ENCODE data around the gene XPNPEP2. TPM values are rescaled to one million over a fixed set of nuclear protein-coding genes. Genes with fewer than 3 reads are reported as not detected.

Gene XPNPEP2
- total RNA-seq, 1 experiment from 2014 or later, result 0.11 TPM

DNA sequence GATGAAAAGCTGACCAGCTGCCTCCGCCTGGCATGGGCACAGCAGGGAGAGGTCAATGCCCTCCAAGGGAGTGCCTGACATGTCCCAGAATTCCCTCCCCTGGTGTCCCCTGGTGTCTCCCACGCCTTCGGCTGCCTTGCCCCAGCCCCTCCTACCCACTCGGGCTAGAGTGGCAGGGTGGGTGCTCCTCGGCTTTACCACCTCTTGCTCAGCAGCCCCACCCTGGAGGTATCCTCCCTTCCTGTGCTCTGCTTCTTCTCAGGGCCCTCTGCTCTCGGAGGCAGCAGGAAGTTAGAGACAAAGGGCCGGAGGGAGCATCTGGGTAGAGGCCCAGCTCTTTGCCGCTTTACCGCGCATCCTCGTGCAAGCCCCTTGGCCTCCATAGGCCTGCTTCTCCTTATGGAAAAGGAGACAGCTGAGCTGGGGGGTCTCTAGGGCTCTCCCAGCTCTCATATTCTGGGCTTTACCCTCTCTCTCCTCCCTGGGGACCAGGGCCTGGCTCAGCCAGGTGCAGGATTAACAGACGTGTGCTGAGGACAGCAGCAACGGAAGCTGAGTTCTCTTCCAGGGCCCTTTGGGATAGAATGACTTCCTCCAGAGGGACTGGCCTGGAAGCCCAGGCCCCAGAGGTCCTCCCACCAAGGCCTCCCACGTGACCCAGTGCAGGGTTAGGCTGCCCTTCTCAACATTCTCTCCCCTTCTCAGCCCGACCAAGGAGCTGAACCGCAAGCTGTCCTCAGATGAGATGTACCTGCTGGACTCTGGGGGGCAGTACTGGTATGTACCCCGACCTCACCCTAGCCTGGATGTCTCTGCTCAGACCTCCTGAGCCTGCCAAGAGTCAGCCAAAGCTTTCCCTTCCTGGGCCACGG is 17.2 kb downstream of the XPNPEP2 start:
- no peak overlapping the region for H3K4me3 Mint-ChIP-seq
- peak; percentile 43 for DNase-seq (ENCODE audit: low spot score)
- CTCF ChIA-PET, result interaction anchor here (0.5 to 2.0 kb wide), 26 partner anchors 11 to 305 kb away, joined by 3 to 22 read pairs (median 4); partner anchors contain the start of genes UTP14A and XPNPEP2
- H3K9me3 Mint-ChIP-seq, result no peaks in the 10 kb centered on the region
- H3K4me1 Mint-ChIP-seq, result peaks cover 21% of the 10 kb centered on the region
- no peaks in the 10 kb centered on the region for H3K36me3 Mint-ChIP-seq
- H3K27me3 Mint-ChIP-seq (ENCODE audit: low read depth), result no peaks in the 10 kb centered on the region; the same call in 1 of the 2 replicates
- POLR2A ChIA-PET, result interaction anchor here (0.7 kb wide), 1 partner anchor 25 kb away, joined by 3 read pairs; no protein-coding TSS in a partner anchor
- ATAC-seq, result peak; percentile 92
- TF ChIP-seq E2F4 (CRISPR knock-in tag; IDR thresholded peaks at IDR 0.05; ENCODE audit: borderline replicate concordance, low read depth) (no peak), ZBTB21 (CRISPR knock-in tag; IDR thresholded peaks at IDR 0.05; ENCODE audit: borderline replicate concordance) (no peak), ZNF232 (CRISPR knock-in tag; IDR thresholded peaks at IDR 0.05) (no peak), USF1 (CRISPR knock-in tag; IDR thresholded peaks at IDR 0.05) (peak; percentile 82), NFATC4 (CRISPR knock-in tag; IDR thresholded peaks at IDR 0.05) (no peak)
- TF ChIP-seq, protein P1, sequence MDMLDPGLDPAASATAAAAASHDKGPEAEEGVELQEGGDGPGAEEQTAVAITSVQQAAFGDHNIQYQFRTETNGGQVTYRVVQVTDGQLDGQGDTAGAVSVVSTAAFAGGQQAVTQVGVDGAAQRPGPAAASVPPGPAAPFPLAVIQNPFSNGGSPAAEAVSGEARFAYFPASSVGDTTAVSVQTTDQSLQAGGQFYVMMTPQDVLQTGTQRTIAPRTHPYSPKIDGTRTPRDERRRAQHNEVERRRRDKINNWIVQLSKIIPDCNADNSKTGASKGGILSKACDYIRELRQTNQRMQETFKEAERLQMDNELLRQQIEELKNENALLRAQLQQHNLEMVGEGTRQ (CRISPR knock-in tag; IDR thresholded peaks at IDR 0.05), result peak; percentile 82
- H3K27ac Mint-ChIP-seq, result no peak overlapping the region

- ChIA-PET POLR2A (no interaction called here), CTCF (interaction anchor here (1.1 kb wide), 1 partner anchor 159 kb away, joined by 4 read pairs; no protein-coding TSS in a partner anchor)
- ATAC-seq (no peak; the same call in 1 of the 2 replicates), DNase-seq (ENCODE audit: low spot score) (no peak)
- H3K36me3 Mint-ChIP-seq, result no peaks in the 10 kb centered on the region
- no peak overlapping the region for H3K27ac Mint-ChIP-seq
- no peak overlapping the region for H3K4me3 Mint-ChIP-seq
- no peaks in the 10 kb centered on the region for H3K9me3 Mint-ChIP-seq
- peaks cover 10% of the 10 kb centered on the region for H3K4me1 Mint-ChIP-seq
- TF ChIP-seq ESRRA (CRISPR knock-in tag; IDR thresholded peaks at IDR 0.05; ENCODE audit: borderline replicate concordance) (no peak), ZNF671 (CRISPR knock-in tag; IDR thresholded peaks at IDR 0.05) (no peak), ETV6 (CRISPR knock-in tag; IDR thresholded peaks at IDR 0.05) (no peak), ZNF121 (CRISPR knock-in tag; IDR thresholded peaks at IDR 0.05) (no peak), ZNF138 (CRISPR knock-in tag; conservative IDR thresholded peaks at IDR 0.05) (no peak), GTF2I (CRISPR knock-in tag; conservative IDR thresholded peaks at IDR 0.05) (no peak), TEAD1 (CRISPR knock-in tag; IDR thresholded peaks at IDR 0.05) (no peak), ZNF263 (CRISPR knock-in tag; IDR thresholded peaks at IDR 0.05; ENCODE audit: low read depth) (no peak), ZNF416 (CRISPR knock-in tag; IDR thresholded peaks at IDR 0.05) (no peak)
- TF ChIP-seq, protein P2, sequence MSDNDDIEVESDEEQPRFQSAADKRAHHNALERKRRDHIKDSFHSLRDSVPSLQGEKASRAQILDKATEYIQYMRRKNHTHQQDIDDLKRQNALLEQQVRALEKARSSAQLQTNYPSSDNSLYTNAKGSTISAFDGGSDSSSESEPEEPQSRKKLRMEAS (CRISPR knock-in tag; IDR thresholded peaks at IDR 0.05), result no peak
- TF ChIP-seq, protein P3, sequence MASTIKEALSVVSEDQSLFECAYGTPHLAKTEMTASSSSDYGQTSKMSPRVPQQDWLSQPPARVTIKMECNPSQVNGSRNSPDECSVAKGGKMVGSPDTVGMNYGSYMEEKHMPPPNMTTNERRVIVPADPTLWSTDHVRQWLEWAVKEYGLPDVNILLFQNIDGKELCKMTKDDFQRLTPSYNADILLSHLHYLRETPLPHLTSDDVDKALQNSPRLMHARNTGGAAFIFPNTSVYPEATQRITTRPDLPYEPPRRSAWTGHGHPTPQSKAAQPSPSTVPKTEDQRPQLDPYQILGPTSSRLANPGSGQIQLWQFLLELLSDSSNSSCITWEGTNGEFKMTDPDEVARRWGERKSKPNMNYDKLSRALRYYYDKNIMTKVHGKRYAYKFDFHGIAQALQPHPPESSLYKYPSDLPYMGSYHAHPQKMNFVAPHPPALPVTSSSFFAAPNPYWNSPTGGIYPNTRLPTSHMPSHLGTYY (CRISPR knock-in tag; IDR thresholded peaks at IDR 0.05), result no peak
- TF ChIP-seq, protein P4, sequence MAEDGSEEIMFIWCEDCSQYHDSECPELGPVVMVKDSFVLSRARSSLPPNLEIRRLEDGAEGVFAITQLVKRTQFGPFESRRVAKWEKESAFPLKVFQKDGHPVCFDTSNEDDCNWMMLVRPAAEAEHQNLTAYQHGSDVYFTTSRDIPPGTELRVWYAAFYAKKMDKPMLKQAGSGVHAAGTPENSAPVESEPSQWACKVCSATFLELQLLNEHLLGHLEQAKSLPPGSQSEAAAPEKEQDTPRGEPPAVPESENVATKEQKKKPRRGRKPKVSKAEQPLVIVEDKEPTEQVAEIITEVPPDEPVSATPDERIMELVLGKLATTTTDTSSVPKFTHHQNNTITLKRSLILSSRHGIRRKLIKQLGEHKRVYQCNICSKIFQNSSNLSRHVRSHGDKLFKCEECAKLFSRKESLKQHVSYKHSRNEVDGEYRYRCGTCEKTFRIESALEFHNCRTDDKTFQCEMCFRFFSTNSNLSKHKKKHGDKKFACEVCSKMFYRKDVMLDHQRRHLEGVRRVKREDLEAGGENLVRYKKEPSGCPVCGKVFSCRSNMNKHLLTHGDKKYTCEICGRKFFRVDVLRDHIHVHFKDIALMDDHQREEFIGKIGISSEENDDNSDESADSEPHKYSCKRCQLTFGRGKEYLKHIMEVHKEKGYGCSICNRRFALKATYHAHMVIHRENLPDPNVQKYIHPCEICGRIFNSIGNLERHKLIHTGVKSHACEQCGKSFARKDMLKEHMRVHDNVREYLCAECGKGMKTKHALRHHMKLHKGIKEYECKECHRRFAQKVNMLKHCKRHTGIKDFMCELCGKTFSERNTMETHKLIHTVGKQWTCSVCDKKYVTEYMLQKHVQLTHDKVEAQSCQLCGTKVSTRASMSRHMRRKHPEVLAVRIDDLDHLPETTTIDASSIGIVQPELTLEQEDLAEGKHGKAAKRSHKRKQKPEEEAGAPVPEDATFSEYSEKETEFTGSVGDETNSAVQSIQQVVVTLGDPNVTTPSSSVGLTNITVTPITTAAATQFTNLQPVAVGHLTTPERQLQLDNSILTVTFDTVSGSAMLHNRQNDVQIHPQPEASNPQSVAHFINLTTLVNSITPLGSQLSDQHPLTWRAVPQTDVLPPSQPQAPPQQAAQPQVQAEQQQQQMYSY (CRISPR knock-in tag; IDR thresholded peaks at IDR 0.05), result no peak
- TF ChIP-seq, protein P5, sequence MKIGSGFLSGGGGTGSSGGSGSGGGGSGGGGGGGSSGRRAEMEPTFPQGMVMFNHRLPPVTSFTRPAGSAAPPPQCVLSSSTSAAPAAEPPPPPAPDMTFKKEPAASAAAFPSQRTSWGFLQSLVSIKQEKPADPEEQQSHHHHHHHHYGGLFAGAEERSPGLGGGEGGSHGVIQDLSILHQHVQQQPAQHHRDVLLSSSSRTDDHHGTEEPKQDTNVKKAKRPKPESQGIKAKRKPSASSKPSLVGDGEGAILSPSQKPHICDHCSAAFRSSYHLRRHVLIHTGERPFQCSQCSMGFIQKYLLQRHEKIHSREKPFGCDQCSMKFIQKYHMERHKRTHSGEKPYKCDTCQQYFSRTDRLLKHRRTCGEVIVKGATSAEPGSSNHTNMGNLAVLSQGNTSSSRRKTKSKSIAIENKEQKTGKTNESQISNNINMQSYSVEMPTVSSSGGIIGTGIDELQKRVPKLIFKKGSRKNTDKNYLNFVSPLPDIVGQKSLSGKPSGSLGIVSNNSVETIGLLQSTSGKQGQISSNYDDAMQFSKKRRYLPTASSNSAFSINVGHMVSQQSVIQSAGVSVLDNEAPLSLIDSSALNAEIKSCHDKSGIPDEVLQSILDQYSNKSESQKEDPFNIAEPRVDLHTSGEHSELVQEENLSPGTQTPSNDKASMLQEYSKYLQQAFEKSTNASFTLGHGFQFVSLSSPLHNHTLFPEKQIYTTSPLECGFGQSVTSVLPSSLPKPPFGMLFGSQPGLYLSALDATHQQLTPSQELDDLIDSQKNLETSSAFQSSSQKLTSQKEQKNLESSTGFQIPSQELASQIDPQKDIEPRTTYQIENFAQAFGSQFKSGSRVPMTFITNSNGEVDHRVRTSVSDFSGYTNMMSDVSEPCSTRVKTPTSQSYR (CRISPR knock-in tag; IDR thresholded peaks at IDR 0.05), result no peak
- TF ChIP-seq, protein P6, sequence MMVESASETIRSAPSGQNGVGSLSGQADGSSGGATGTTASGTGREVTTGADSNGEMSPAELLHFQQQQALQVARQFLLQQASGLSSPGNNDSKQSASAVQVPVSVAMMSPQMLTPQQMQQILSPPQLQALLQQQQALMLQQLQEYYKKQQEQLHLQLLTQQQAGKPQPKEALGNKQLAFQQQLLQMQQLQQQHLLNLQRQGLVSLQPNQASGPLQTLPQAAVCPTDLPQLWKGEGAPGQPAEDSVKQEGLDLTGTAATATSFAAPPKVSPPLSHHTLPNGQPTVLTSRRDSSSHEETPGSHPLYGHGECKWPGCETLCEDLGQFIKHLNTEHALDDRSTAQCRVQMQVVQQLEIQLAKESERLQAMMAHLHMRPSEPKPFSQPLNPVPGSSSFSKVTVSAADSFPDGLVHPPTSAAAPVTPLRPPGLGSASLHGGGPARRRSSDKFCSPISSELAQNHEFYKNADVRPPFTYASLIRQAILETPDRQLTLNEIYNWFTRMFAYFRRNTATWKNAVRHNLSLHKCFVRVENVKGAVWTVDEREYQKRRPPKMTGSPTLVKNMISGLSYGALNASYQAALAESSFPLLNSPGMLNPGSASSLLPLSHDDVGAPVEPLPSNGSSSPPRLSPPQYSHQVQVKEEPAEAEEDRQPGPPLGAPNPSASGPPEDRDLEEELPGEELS (CRISPR knock-in tag; IDR thresholded peaks at IDR 0.05), result no peak
- no peaks in the 10 kb centered on the region; the same call in 1 of the 2 replicates for H3K27me3 Mint-ChIP-seq (ENCODE audit: low read depth)
Measured at GRCh38 chrX:129759576-129760061, 20.8 kb downstream of the XPNPEP2 start.
